Smooth muscle cell (in vitro differentiated cells): Measurements from ENCODE around the gene XRCC5. TPM values are rescaled to one million over a fixed set of nuclear protein-coding genes. Genes with fewer than 3 reads are reported as not detected.

Experiments used
- DNase-seq: peaks from one replicate; lab custom pipeline; 2025; ENCODE audit not compliant: unreplicated experiment; lab: John Stamatoyannopoulos, UW
- H2AFZ ChIP-seq: fragments of 200-600 bp; sonication (generic); 2 replicates; pipeline ENCODE4 v1.6.0; 2016; ENCODE audit warnings: antibody characterized with exemption, low read depth, mild to moderate bottlenecking
- H3F3A ChIP-seq: fragments of 200-600 bp; sonication (generic); 2 replicates; pipeline ENCODE4 v1.6.0; 2017; ENCODE audit warnings: antibody characterized with exemption, low read depth
- H3K27ac ChIP-seq: fragments of 200-600 bp; sonication (generic); 2 replicates; pipeline ENCODE4 v1.5.1; 2016; ENCODE audit warnings: low read depth, mild to moderate bottlenecking
- H3K27me3 ChIP-seq: fragments of 200-600 bp; sonication (generic); 2 replicates; pipeline ENCODE4 v1.6.1; 2016; ENCODE audit warnings: low read depth, mild to moderate bottlenecking
- H3K36me3 ChIP-seq: fragments of 200-600 bp; sonication (generic); 2 replicates; pipeline ENCODE4 v1.5.1; 2016; ENCODE audit warnings: low read depth
- H3K4me1 ChIP-seq: fragments of 200-600 bp; sonication (generic); 2 replicates; pipeline ENCODE4 v1.5.1; 2016; ENCODE audit warnings: low read depth
- H3K4me2 ChIP-seq: fragments of 200-600 bp; sonication (generic); 2 replicates; pipeline ENCODE4 v1.6.0; 2016; ENCODE audit warnings: mild to moderate bottlenecking
- H3K4me3 ChIP-seq: fragments of 200-600 bp; sonication (generic); 2 replicates; pipeline ENCODE4 v1.5.1; 2016; ENCODE audit warnings: mild to moderate bottlenecking
- H3K79me2 ChIP-seq: fragments of 200-600 bp; sonication (generic); 2 replicates; pipeline ENCODE4 v1.6.0; 2016; ENCODE audit warnings: low read depth, mild to moderate bottlenecking
- H3K9ac ChIP-seq: fragments of 200-600 bp; sonication (generic); 2 replicates; pipeline ENCODE4 v1.6.0; 2016; ENCODE audit warnings: low read depth
- H3K9me3 ChIP-seq: fragments of 200-600 bp; sonication (generic); replicated peaks from 2 replicates; pipeline ENCODE4 v1.5.1; 2016; ENCODE audit warnings: low read depth
- H4K20me1 ChIP-seq: fragments of 200-600 bp; sonication (generic); 2 replicates; pipeline ENCODE4 v1.6.0; 2016; ENCODE audit warnings: low read depth
- WGBS: methylation state at CpG from one replicate; pipeline ENCODE4 v1.1.7; 2016; ENCODE audit warnings: low lambda C conversion rate; 5-methylcytosine and 5-hydroxymethylcytosine counted together
- polyA plus RNA-seq: library from polyadenylated mRNA; unstranded; fragments of >200 nt; fragmentation: Nextera tagmentation; extraction: Ambion mirVana; gene quantifications from 2 replicates; pipeline ENCODE4 v1.2.1, GENCODE V29; 2016
- total RNA-seq: library from RNA; depleted of rRNA; stranded (reverse); fragments of >200 nt; gene quantifications from 2 replicates; pipeline ENCODE4 v1.2.3, GENCODE V29; 2014
- TF ChIP-seq, protein P1 (sequence below): fragments of 200-600 bp; sonication (generic); IDR thresholded peaks from 2 replicates; pipeline ENCODE4 v1.5.1; 2017; ENCODE audit warnings: borderline replicate concordance, mild to moderate bottlenecking, antibody characterized with exemption; ENCODE audit not compliant: insufficient read depth, poor library complexity, severe bottlenecking

The XRCC5 gene
- total and polyA plus RNA-seq, 2 experiments from 2014 or later, result 197 to 266 TPM

DNA sequence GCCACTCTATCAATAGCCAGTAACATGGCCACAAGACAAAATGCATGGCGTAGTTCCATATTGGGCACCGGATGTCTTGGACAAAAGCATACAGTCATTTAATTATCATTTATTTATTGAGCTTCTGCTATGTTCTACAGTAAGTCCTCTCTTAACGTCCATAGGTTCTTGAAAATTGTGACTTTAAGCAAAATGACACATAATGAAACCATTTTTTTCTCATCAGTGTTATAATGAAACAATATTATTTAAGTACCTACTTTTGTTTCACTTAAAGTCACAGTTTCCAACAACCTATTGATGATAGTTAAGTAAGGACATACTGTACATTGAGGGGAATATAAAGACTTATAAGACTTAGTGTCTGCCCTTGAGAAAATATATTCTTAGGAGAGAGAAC, 84.9 kb downstream of the XRCC5 start:
- peaks cover 25% of the 10 kb centered on the region for H3K36me3 ChIP-seq
- H3K4me1 ChIP-seq, result peaks cover 9% of the 10 kb centered on the region
- H3K4me2 ChIP-seq, result no peak overlapping the region
- no peaks in the 10 kb centered on the region for H3K9me3 ChIP-seq
- TF ChIP-seq, protein P1, sequence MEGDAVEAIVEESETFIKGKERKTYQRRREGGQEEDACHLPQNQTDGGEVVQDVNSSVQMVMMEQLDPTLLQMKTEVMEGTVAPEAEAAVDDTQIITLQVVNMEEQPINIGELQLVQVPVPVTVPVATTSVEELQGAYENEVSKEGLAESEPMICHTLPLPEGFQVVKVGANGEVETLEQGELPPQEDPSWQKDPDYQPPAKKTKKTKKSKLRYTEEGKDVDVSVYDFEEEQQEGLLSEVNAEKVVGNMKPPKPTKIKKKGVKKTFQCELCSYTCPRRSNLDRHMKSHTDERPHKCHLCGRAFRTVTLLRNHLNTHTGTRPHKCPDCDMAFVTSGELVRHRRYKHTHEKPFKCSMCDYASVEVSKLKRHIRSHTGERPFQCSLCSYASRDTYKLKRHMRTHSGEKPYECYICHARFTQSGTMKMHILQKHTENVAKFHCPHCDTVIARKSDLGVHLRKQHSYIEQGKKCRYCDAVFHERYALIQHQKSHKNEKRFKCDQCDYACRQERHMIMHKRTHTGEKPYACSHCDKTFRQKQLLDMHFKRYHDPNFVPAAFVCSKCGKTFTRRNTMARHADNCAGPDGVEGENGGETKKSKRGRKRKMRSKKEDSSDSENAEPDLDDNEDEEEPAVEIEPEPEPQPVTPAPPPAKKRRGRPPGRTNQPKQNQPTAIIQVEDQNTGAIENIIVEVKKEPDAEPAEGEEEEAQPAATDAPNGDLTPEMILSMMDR, result no peak
- peaks cover 30% of the 10 kb centered on the region for H4K20me1 ChIP-seq
- 97% methylated on average over 3 of the region's 3 CpGs for WGBS
- H2AFZ ChIP-seq, result no peak overlapping the region
- H3K27ac ChIP-seq, result no peak overlapping the region
- H3K79me2 ChIP-seq, result peaks cover 5% of the 10 kb centered on the region
- no peak overlapping the region for H3K9ac ChIP-seq
- H3K4me3 ChIP-seq, result no peak overlapping the region
- H3F3A ChIP-seq, result no peaks in the 10 kb centered on the region
- no peaks in the 10 kb centered on the region for H3K27me3 ChIP-seq
- DNase-seq, result no peak

DNA sequence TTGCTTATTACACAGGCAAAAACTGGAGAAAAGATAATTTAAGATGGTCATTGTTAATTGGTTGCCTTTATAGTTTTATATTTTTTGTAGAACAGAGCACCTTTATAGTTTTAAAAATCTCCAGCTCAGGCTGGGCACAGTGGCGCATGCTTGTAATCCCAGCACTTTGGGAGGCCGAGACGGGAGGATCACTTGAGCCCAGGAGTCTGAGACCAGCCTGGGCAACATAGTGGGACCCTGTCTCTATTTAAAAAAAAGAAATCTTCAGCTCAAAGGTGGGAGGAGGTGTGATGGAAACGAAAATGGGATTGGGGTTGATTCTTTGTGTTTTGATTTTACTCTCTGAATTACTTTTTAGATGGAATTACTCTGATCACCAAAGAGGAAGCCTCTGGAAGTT, 85.4 kb downstream of the XRCC5 start:
- Histone ChIP-seq H2AFZ (no peak overlapping the region), H3K27ac (peak overlapping the region; percentile 65), H3K79me2 (peaks cover 5% of the 10 kb centered on the region), H3K4me3 (no peak overlapping the region), H3F3A (no peaks in the 10 kb centered on the region), H3K9ac (no peak overlapping the region), H3K27me3 (no peaks in the 10 kb centered on the region), H3K4me1 (peaks cover 5% of the 10 kb centered on the region), H3K9me3 (no peaks in the 10 kb centered on the region), H4K20me1 (peaks cover 25% of the 10 kb centered on the region), H3K4me2 (no peak overlapping the region), H3K36me3 (peaks cover 26% of the 10 kb centered on the region)
- DNase-seq, result no peak
- TF ChIP-seq, protein P1, result no peak
- 96% methylated on average over 4 of the region's 4 CpGs for WGBS

DNA sequence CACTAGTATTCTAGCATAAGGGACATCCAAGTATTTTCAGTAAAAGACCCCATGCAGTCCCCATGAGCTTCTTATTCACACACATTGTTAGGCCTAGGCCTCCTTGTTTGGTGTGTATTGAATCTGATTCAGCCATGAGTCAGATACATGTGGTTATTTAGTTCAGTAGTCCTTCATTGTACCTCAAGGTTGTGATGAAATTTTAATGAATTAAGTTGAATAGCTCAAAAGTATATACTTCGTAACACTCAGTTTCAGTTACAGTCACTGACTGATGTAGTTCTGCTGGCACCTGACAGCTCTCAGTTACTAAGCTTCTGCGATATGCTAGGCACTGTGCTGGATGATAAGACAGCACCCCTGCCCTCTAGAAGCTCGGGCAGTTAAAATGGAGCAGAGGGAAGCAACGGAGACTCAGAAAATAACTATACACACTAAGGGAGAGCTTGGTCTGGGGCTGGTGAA, 86.4 kb downstream of the XRCC5 start:
- H3K9me3 ChIP-seq, result no peaks in the 10 kb centered on the region
- H3K27ac ChIP-seq, result peak overlapping the region; percentile 65
- no peak overlapping the region for H2AFZ ChIP-seq
- peaks cover 5% of the 10 kb centered on the region for H3K4me1 ChIP-seq
- H3K27me3 ChIP-seq, result no peaks in the 10 kb centered on the region
- no peak overlapping the region for H3K4me2 ChIP-seq
- H3K9ac ChIP-seq, result no peak overlapping the region
- peaks cover 26% of the 10 kb centered on the region for H3K36me3 ChIP-seq
- TF ChIP-seq, protein P1, result no peak
- no peaks in the 10 kb centered on the region for H3F3A ChIP-seq
- H4K20me1 ChIP-seq, result peaks cover 24% of the 10 kb centered on the region
- no peak overlapping the region for H3K4me3 ChIP-seq
- 90% methylated on average over 4 of the region's 4 CpGs for WGBS
- DNase-seq, result no peak
- peaks cover 5% of the 10 kb centered on the region for H3K79me2 ChIP-seq

DNA sequence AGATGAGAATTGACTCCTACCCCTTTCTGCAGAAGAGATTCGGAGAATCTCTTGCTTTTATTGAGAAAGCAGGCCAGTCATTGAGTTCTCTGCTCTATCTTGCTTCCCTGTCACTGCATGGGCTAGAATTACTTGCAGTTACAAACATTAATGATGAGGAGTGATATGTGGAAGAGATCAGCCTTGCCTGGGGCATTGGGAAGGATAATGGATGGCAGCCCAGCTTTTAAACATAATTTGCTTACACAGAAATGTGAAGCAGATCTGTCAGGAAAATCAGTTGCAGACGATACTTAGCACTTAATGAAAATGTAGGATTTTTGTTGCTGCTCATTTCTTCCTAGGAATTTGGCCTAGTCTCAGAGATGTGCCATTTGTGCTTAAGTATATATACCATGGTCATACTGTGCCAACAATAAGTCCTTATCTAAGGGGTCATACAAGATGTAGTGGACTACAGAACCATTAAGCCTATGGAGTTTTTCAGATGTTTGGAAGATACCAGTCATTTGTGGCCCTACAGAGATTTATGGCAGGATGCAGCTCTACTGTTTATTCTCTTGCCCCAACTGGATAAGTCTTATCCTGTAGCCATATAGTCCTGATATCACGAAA, 92.7 kb downstream of the XRCC5 start:
- H3K4me3 ChIP-seq, result no peak overlapping the region
- H3F3A ChIP-seq, result no peaks in the 10 kb centered on the region
- H3K9ac ChIP-seq, result no peak overlapping the region
- no peak overlapping the region for H3K27ac ChIP-seq
- WGBS, result 86% methylated on average over 3 of the region's 3 CpGs
- DNase-seq, result no peak
- H2AFZ ChIP-seq, result no peak overlapping the region
- no peaks in the 10 kb centered on the region for H3K9me3 ChIP-seq
- TF ChIP-seq, protein P1, result no peak
- H3K4me2 ChIP-seq, result no peak overlapping the region
- H3K36me3 ChIP-seq, result peaks cover 41% of the 10 kb centered on the region
- H3K79me2 ChIP-seq, result no peaks in the 10 kb centered on the region
- peaks cover 37% of the 10 kb centered on the region for H4K20me1 ChIP-seq
- H3K4me1 ChIP-seq, result no peaks in the 10 kb centered on the region
- H3K27me3 ChIP-seq, result no peaks in the 10 kb centered on the region
